Measurements from ENCODE around the gene KRTAP10-10.
"Not testable (repeated sequence)": the region's sequence is repeated elsewhere in the genome, so short reads cannot be mapped to it uniquely, and the experiment has no call there.

KRTAP10-10 gene, protein sequence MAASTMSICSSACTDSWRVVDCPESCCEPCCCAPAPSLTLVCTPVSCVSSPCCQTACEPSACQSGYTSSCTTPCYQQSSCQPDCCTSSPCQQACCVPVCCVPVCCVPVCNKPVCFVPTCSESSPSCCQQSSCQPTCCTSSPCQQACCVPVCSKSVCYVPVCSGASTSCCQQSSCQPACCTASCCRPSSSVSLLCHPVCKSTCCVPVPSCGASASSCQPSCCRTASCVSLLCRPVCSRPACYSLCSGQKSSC

DNA sequence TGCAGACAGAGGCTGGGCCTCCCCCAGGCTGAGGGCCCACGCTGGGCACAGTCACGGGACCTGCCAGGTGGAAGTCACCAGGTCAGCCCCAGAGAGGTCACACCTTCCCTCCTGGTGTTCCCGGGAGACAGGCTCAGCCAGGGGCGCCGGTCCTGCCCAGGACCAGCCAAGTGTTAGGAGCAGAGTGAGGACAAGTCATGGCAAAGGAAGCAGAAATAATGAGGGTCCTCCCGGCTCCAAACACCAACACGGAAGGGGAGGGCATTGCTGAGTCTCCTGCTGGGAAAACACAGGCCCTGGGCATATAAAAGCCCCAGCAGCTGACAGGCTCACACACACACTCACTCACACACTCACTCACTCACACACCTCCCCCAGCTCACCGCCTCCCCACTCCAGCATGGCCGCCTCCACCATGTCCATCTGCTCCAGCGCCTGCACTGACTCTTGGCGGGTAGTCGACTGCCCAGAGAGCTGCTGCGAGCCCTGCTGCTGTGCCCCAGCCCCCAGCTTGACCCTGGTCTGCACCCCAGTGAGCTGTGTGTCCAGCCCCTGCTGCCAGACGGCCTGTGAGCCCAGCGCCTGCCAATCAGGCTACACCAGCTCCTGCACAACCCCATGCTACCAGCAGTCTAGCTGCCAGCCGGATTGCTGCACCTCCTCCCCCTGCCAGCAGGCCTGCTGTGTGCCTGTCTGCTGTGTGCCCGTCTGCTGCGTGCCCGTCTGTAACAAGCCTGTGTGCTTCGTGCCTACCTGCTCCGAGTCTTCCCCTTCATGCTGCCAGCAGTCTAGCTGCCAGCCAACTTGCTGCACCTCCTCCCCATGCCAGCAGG lies at the start of gene KRTAP10-10:
TSS of gene KRTAP10-10 (plus strand) at position 339 of the 833 bp plus-strand sequence. CDS start at position 401, 62 bp downstream.
- DNase-seq (ENCODE audit: low spot score): no peak

DNA sequence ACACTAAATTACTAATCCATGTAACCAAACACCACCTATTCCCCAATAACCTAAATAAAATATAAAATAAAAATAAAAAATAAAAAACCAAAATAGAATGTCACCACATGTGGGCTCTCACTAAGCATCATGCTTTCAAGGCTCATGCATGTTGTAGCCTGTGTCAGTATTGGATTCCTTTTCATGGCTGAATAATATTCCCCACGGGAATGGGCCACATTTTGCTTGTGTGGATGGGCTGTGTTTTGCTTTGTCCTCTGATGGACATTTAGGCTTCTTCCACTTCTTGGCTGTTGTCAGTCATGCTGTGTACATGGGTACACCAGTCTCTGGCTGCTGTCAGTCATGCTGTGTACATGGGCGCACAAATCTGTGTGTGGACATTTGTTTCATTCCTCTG lies 48.1 kb upstream of the KRTAP10-10 start:
- DNase-seq (ENCODE audit: low spot score): no peak

DNA sequence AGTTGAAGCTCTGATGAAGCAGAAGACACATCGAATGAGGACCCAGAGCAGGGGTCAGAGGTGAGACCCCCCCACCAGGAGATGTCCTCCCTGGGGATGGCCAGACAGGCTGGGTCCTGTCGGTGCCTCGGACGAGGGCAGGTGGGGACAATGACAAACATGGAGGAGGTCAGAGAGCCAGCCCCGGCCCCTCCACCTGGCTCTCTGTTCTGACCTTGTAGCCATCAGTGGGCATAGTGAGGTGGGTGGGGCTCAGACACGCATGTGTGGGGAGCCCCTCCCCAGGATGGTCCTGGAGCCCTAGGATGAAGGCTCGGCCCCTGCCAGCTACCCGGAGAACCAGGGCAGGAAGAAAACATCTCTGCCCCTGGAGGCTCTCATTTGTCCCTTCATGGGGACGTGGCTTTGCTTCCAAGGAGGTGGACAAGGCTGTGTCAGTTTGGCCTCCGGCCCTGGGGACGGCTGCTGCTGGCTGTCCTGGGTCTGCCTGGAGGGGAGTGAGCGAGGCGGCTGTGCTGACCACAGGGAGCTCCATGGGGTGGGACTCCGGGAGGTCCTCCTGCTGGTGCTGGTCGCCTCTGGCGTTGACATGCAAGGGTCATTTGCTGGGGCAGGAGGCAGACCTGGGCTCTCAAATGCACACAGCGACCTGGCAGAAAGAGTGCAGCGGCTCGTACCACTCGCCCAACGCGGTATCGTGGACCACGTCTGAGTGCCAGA lies 47.4 kb upstream of the KRTAP10-10 start:
- no peak for DNase-seq (ENCODE audit: low spot score)

DNA sequence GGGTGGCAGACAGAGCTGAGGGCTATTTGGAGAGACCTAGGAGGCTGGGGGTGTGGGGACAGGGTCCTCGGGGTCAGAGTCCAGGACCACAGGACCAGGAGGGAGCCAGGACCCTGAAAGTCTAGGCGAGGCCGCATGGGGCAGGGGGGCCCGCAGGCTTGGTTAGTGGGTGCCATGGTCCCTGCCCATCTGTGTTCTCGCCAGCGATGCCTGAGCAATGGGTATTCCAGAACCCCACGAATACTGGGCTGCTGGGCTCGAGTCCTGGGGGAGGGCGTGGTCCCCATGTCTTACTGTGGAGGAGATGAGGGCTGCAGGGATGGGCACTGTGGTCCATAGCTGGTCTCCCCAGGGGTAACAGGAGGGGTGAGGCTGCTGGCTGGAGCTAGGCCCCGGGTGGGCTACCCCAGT lies 46.8 kb upstream of the KRTAP10-10 start:
- no peak for DNase-seq (ENCODE audit: low spot score)

DNA sequence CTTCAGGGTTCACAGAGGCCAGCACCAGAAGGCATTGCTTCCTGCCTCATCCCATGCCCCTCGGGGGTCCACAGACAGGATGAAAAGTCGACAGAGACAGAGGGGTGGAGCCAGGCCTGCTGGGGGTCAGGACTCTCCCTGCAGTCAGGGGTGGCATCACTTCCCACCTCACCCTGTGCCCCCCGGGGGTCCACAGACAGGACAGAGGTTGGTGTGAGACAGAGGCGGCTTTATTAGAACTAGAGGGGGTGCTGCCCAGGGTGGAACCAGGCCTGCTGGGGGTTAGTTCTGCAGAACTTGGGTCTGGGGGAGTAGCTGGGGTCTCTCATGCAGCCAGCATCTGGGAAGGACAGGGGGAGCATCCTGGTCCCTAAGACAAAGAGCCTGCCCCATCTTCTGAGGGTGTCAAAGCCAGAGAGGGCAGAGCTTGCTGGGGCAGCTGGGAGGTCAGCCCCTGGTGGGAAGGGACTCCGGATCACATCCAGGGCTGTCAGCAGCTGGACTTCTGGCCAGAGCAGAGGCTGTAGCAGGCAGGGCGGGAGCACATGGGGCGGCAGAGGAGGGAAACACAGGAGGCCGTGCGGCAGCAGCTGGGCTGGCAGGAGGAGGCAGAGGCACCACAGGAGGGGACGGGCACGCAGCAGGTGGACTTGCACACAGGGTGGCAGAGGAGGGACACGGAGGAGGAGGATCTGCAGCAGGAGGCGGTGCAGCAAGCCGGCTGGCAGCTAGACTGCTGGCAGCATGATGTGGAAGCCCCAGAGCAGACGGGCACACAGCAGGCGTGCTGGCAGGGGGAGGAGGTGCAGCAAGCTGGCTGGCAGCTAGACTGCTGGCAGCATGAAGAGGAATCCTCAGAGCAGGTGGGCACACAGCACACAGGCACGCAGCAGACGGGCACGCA lies 46.0 kb upstream of the KRTAP10-10 start:
- DNase-seq (ENCODE audit: low spot score): not testable (repeated sequence)

DNA sequence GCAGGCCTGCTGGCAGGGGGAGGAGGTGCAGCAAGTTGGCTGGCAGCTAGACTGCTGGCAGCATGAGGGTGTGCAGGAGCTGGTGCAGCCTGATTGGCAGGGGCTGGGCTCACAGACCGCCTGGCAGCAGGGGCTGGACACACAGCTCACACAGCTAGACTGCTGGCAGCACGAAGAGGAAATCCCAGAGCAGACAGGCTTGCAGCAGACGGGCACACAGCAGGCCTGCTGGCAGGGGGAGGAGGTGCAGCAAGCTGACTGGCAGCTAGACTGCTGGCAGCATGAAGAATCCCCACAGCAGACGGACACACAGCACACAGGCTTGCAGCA lies 45.4 kb upstream of the KRTAP10-10 start:
- not testable (repeated sequence) for DNase-seq (ENCODE audit: low spot score)

DNA sequence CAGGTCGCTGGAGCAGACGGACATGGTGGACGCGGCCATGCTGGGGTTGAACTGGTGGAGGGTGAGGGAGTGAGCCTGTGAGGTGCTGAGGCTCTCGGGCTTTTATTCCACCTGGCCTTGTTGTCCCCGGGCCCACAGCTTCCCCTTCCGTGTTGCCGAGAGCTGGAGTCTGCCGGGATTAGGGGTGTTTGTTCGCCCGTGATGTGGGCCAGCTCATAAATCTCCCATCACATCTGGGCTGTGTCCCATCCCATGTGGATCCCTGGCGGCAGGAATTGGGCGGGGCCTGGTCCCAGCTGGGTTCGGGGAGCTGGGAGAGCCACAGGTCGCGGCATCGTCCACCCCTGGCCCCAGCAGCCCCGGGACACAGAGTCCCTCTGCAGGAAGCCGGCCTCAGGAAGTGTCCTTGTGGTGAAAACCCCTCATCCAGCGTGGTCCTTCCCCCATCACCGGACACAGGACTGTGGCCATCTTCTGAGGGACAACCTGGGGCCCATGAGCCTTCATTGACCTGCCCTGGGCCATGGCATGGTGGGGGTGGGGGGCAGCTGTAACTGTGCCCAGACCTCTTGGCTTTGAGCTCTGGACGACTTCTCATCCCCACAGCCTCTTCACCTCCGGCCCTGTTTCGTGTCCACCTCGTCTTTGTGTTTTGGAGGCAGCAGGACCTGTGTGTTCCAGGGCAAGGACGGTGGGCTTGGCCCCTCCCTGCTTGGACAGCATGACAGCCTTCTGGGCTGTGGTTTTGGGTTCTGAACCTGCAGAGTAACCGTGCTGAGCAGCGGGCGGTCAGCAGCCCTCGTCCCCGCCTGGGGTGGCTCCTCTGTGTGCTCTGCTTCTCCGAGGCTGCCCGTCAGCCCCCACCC lies 44.5 kb upstream of the KRTAP10-10 start, which contains the start of gene KRTAP10-6:
TSS of gene KRTAP10-6 (minus strand) at position 60 of the 866 bp plus-strand sequence. CDS start at position 39, 21 bp downstream.
- DNase-seq (ENCODE audit: low spot score): no peak

DNA sequence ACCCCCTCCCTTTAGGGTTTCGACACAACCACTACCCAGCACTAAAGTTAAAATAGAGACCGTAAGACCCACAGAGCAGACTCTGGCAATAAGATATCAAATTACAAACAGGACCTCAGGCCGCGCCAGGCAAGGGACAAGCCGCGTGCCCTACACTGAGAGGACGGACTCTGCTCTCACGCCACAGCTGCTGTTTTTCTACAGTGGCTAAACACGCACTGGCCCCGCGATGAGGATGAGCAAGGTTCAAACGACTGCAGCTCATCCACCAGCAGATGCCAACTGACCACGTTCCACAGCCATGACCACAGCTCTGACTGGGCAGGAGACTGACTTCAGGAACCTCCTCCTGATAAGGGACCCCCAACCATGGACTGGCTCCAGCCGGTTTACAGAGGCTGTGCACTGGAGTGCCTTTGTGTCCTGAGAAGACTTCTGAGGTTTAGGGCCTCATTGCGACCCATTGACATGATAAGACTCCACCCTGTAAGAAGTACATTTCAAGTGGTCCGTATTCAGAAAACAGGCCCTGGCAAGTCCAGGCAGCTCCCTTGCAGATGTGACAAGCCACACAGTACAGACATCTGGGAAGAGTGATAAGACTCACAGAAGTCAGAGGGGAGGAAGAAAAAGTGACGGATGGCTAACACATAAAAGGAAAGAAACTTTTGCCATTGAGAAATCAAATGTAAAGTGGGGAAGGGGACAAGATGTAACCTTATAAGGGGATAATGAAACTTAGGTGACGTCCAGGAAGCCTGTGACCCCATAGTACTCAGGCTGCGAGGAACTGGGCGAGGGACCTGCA lies 43.4 kb upstream of the KRTAP10-10 start:
- DNase-seq (ENCODE audit: low spot score): no peak

DNA sequence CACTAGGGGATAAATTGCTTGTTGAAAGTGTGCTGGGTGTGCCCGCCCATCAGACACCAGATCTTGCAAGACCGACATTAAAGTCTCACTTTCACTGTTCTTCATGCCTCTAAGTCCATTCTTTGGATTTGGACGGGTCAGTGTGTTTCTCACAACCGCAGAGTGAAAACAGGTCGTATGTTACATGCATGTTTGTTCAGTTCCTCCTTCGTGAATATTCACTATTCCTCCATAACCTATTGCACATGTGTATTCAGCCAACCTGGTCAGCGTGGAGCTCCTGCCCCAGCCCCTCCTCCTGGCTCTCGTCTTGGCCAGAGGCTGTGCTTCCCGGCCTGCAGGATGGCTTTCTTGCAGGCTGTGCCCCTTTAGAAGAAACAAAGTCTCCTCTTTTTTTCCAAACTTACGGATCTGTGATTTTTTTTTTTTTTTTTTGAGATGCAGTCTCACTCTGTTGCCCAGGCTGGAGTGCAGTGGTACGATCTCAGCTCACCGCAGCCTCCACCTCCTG lies 42.7 kb upstream of the KRTAP10-10 start:
- DNase-seq (ENCODE audit: low spot score): no peak

DNA sequence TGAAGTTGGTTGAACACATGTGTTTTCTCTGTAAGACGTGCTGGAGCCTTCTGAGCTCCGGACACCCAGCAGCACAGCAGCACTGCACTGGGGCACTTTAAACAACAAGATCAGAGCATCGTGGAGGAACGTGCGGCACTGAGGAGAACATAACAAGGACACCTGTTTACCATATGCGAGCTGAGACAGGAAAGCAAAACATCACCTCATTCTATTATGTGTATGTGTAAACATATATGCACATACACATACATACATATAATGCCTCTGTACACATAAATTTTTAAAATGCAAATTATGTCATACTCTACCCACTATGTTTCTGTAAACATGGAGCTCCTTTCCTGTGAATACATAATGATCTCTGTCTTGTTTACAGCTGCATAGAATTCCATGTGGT lies 41.6 kb upstream of the KRTAP10-10 start:
- DNase-seq (ENCODE audit: low spot score): no peak

DNA sequence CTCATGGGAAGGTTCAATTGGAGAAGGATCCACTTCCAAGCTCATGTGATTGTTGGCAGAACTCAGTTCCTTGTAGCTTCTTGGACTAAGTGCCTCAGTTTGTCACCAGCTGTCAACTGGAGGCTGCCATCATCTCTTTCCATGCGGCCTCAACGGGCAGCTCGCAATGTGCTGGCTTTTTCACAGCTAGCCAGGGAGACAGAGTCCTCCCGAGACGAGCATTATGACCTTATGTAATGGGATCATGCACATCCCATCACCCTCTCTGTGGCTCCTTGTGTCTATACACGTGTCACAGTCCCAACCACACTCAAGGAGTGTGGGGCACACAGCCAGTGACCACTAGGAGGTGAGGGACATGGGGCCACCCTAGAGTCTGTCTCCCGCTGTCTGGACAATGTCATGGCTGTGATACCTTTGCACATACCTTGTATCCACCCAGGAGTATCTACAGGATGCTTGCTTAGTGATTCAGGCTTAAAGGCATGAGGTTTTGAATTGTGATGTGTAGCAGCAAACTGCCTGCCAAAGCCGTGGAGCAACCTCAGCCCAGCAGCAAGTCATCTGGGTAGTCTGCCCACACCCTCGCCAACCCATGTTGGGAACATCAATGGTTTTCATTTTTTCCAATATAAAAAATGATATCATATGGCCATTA lies 41.0 kb upstream of the KRTAP10-10 start:
- no peak for DNase-seq (ENCODE audit: low spot score)

DNA sequence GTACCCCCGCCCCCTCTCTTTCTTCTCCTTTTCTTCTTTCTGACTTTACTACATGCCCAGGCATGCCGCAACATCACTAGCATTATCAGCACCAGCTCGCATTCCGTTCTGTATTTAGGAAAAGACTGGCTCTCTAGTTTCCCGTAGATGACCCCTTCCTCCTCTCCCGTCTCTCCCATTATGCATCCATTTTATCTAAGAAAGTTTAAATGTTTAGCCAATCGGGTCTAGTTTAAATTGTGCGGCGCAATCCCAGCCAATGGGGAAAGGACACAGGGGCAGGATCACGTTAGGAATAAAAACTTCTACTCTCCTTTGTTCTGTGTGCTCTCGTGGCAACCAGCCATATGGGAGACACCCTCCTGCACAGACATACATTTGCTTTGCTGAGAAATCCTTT lies 39.1 kb upstream of the KRTAP10-10 start:
- no peak for DNase-seq (ENCODE audit: low spot score)

DNA sequence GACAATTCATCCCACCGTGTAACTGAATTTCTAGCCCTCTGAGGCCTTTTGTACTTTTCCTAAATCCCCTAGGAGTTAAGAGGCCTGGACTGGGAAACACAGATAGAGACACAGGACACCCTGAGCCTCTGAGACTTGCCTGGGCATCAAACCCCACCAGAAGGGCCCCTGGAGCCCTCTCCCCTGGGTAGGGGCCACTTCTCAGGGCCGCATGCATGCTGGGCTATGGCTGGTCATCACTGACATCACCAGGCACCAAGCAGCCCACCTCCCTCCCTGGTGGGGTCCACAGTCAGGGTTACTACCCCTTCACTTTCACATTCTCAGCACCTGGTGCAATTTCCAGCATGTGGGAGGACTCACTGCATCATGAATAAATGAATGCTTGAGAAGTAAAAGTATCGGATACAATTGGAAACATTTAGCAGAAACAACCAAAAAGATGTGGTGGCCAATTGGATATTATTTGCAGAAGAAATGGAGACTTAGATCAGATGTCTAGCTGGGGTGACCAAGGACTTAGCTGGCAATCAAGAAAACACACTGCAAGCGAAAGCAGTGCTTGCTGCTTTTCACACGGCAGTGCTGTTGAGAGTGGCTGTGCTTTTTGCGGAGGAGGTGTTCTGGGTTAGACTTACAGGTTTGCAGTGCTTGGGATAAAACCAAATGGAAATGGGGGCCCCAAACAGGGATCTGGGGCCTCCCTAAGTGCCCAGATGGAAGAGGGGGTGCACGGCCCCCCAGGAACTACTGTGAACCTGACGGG lies 37.7 kb upstream of the KRTAP10-10 start:
- DNase-seq (ENCODE audit: low spot score): no peak

DNA sequence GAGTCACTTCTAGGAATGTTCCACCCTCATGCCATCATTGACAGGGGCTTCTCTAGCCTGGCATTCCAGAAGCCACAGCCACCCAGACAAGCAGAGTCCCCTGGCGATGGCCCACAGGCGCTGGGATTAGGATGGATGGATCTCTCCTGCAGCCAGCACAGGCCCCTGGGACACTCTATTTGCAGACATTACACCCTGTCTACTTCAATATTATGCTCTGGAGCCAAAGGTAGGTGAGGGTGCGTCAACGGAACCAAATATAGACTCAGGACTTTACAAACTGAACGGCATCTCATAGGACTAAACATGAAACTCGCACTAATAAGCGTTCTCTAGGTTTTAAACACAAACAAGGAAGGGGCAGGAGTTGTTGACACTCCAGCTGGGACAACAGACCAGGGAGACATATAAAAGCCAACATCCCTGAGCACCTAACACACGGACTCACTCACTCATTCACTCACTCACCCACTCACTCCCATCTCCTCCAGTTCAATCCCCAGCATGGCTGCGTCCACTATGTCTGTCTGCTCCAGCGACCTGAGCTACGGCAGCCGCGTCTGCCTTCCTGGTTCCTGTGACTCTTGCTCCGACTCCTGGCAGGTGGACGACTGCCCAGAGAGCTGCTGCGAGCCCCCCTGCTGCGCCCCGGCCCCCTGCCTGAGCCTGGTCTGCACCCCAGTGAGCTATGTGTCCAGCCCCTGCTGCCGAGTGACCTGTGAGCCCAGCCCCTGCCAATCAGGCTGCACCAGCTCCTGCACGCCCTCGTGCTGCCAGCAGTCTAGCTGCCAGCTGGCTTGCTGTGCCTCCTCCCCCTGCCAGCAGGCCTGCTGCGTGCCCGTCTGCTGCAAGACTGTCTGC lies 36.8 kb upstream of the KRTAP10-10 start, which contains the start of gene KRTAP10-7:
TSS of gene KRTAP10-7 (plus strand) at position 480 of the 861 bp plus-strand sequence. CDS start at position 505, 25 bp downstream.
- not testable (repeated sequence) for DNase-seq (ENCODE audit: low spot score)

DNA sequence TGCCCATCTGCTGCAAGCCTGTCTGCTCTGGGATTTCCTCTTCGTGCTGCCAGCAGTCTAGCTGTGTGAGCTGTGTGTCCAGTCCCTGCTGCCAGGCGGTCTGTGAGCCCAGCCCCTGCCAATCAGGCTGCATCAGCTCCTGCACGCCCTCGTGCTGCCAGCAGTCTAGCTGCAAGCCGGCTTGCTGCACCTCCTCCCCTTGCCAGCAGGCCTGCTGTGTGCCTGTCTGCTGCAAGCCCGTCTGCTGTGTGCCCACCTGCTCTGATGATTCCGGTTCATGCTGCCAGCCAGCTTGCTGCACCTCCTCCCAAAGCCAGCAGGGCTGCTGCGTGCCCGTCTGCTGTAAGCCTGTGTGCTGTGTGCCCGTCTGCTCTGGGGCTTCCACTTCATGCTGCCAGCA lies 36.1 kb upstream of the KRTAP10-10 start:
- not testable (repeated sequence) for DNase-seq (ENCODE audit: low spot score)

DNA sequence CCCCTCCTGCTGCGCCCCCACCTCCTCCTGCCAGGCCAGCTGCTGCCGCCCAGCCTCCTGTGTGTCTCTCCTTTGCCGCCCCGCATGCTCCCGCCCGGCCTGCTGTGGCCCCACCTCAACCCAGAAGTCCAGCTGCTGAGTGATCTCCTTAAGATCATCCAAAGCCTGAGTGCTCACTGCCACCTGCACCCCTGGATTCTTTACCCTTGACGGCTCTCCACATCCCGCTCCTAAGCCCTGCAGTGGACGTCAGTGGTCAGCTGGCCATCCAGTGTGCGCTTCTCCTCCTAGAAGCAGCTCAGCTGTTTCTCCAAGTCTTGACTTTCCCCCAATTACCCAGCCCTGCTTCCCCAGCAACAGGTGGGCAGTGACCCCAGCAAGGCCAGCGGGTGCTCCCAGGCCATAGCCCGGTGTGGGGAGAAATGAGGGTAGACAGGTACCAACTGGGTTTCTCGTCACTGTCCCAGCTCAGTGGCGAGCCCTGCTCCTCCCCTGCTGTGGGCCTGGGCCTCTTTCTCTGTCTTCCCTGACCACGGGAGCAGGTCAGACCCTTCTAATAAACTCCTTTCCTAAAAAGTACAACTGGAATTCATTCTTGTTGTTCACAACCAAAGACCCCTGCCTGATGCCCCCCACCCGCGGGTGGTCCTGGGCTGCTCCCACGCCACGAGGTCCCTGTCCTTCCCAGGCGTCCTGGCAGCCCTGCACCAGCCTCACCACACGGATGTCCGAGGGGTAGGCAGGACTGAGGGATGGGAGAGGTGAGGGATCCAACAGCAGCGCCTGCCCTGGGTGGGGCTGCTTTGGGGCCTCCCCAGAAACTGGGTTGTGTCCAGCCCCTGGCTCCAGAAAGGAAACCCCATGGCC lies 35.3 kb upstream of the KRTAP10-10 start:
- DNase-seq (ENCODE audit: low spot score): no peak

Measured in COLO829 (cell line).